HG02938 (cell line): Measurements from ENCODE around the gene ALDH1A3.
A peak's percentile ranks its signal among the peaks of the same experiment; 100 is the strongest.

ENCODE experiments used
- ATAC-seq: cut with Tn5 transposase; IDR thresholded peaks from one replicate; pipeline ENCODE4 v1.9.1; 2021; ENCODE audit warnings: mild to moderate bottlenecking, moderate library complexity; ENCODE audit not compliant: unreplicated experiment

ALDH1A3 gene

GRCh38 chr15:100900795-100901169, 21.2 kb downstream of the ALDH1A3 start:
- no peak for ATAC-seq

GRCh38 chr15:100901296-100901695, 21.7 kb downstream of the ALDH1A3 start:
- no peak for ATAC-seq

GRCh38 chr15:100901702-100902435, 22.2 kb downstream of the ALDH1A3 start:
- ATAC-seq: no peak

GRCh38 chr15:100902436-100903167, 23.0 kb downstream of the ALDH1A3 start:
- ATAC-seq: no peak

- ATAC-seq: no peak
These were observed 23.5 kb downstream of the ALDH1A3 start for GRCh38 chr15:100903168-100903554.

GRCh38 chr15:100905850-100906249, 26.2 kb downstream of the ALDH1A3 start:
- no peak for ATAC-seq

GRCh38 chr15:100908466-100908865, 28.8 kb downstream of the ALDH1A3 start:
- no peak for ATAC-seq

- ATAC-seq: no peak
These were observed 29.9 kb downstream of the ALDH1A3 start for GRCh38 chr15:100909565-100909964.

GRCh38 chr15:100909989-100910955, 30.6 kb downstream of the ALDH1A3 start:
- ATAC-seq: no peak

GRCh38 chr15:100911086-100911485, 31.5 kb downstream of the ALDH1A3 start:
- ATAC-seq: no peak

- ATAC-seq: no peak
These were observed 34.3 kb downstream of the ALDH1A3 start for GRCh38 chr15:100913961-100914360.

- ATAC-seq: no peak
These were observed 35.2 kb downstream of the ALDH1A3 start for GRCh38 chr15:100914876-100915275.

GRCh38 chr15:100918034-100918689, 38.5 kb downstream of the ALDH1A3 start:
- ATAC-seq: peak; percentile 55

- peak; percentile 19 for ATAC-seq
These were observed 39.3 kb downstream of the ALDH1A3 start, which contains the start of gene LRRK1 for GRCh38 chr15:100918690-100919480. LRRK1 (plus strand) TSS chr15:100919357; CDS start chr15:100924633, 5,276 bp downstream.

- ATAC-seq: no peak
These were observed 40.1 kb downstream of the ALDH1A3 start for GRCh38 chr15:100919481-100920405.

GRCh38 chr15:100920516-100921135, 41.0 kb downstream of the ALDH1A3 start:
- ATAC-seq: no peak

- no peak for ATAC-seq
These were observed 42.8 kb downstream of the ALDH1A3 start for GRCh38 chr15:100922192-100923040.
